GM12878 (cell line): Measurements from ENCODE around the gene CNOT6L. TPM values are rescaled to one million over a fixed set of nuclear protein-coding genes. Genes with fewer than 3 reads are reported as not detected.

Source experiments
- ATAC-seq: fragments of 200-7000 bp; cut with Tn5 transposase; 3 replicates; pipeline ENCODE4 v1.9.1; 2020; ENCODE audit warnings: mild to moderate bottlenecking, moderate library complexity
- BruUV-seq: library from RNA; stranded (reverse); fragments of 400-500 nt; replicated peaks from 2 replicates; lab custom pipeline; 2021; lab: Mats Ljungman, UMichigan
- CTCF ChIA-PET: fragments of 300-600 bp; sonication (Branson Sonifier 250); formaldehyde crosslinking; extraction: SDS; loops from one replicate; lab custom pipeline; 2021; ENCODE audit warnings: inconsistent platforms; lab: Yijun Ruan, JAX
- POLR2A ChIA-PET: fragments of 350-600 bp; formaldehyde crosslinking; extraction: SDS; loops from one replicate; lab custom pipeline; 2021; ENCODE audit warnings: inconsistent platforms; lab: Charles Lee
- RAD21 ChIA-PET: fragments of 300-600 bp; sonication (Branson Sonifier 250); formaldehyde crosslinking; loops from one replicate; lab custom pipeline; 2023; ENCODE audit warnings: antibody characterized with exemption; ENCODE audit not compliant: unreplicated experiment; lab: Charles Lee
- SMC1A ChIA-PET: fragments of 300-600 bp; sonication (Branson Sonifier 250); formaldehyde crosslinking; loops from one replicate; lab custom pipeline; 2023; ENCODE audit not compliant: unreplicated experiment, uncharacterized antibody; lab: Charles Lee
- DNase-seq: peaks from one replicate; pipeline ENCODE4 v3.0.0-alpha.2; 2011; ENCODE audit warnings: low read depth, low spot score
- FAIRE-seq: peaks from 3 replicates; lab custom pipeline; 2011; peaks lifted over from hg19 to GRCh38; lab: Jason Lieb, UNC
- H2AFZ ChIP-seq: 2 replicates; pipeline ENCODE4 v1.6.0; 2011; ENCODE audit warnings: low read depth, low read length, control low read depth; ENCODE audit not compliant: control insufficient read depth
- H3K27ac ChIP-seq: 2 replicates; pipeline ENCODE4 v1.5.1; 2011; ENCODE audit warnings: control low read depth; ENCODE audit not compliant: control insufficient read depth, insufficient read depth
- H3K27me3 ChIP-seq, 2 experiments: replicated peaks in 1 of 2; 2 replicates each; pipeline versions ENCODE4 v1.6.0 to v1.6.1; 2011; ENCODE audit warnings: low read length in 1 of 2; ENCODE audit not compliant: control insufficient read depth in 2 of 2, insufficient read depth in 2 of 2
- H3K36me3 ChIP-seq, 2 experiments: 2 replicates each; pipeline ENCODE4 v1.5.1; 2011; ENCODE audit warnings: low read length in 1 of 2; ENCODE audit not compliant: control insufficient read depth in 2 of 2, insufficient read depth in 2 of 2
- H3K4me1 ChIP-seq: 2 replicates; pipeline ENCODE4 v1.6.1; 2011; ENCODE audit warnings: mild to moderate bottlenecking, low read length, moderate library complexity, mixed read lengths; ENCODE audit not compliant: control insufficient read depth, insufficient read depth
- H3K4me2 ChIP-seq: 2 replicates; pipeline ENCODE4 v1.6.0; 2011; ENCODE audit warnings: control low read depth; ENCODE audit not compliant: control insufficient read depth, insufficient read depth
- H3K4me3 ChIP-seq: fragments of 200-600 bp; sonication (generic); 2 replicates; pipeline ENCODE4 v1.5.1; 2016
- H3K79me2 ChIP-seq: 2 replicates; pipeline ENCODE4 v1.6.0; 2011; ENCODE audit warnings: low read length; ENCODE audit not compliant: control insufficient read depth, insufficient read depth
- H3K9ac ChIP-seq: 2 replicates; pipeline ENCODE4 v1.8.0; 2011; ENCODE audit warnings: low read length, control low read depth, mixed read lengths; ENCODE audit not compliant: control insufficient read depth, insufficient read depth
- H3K9me3 ChIP-seq: replicated peaks from 3 replicates; pipeline ENCODE4 v1.5.1; 2011; ENCODE audit warnings: mild to moderate bottlenecking, low read length; ENCODE audit not compliant: control insufficient read depth, insufficient read depth
- H4K20me1 ChIP-seq: 2 replicates; pipeline ENCODE4 v1.6.0; 2011; ENCODE audit not compliant: control insufficient read depth, insufficient read depth
- RAD21 ChIP-seq: IDR thresholded peaks from 2 replicates; pipeline ENCODE4 v1.6.1; 2011; ENCODE audit warnings: mild to moderate bottlenecking, low read depth, low read length, moderate library complexity; ENCODE audit not compliant: insufficient read depth
- REST ChIP-seq: IDR thresholded peaks from 2 replicates; pipeline ENCODE4 v1.6.1; 2012; ENCODE audit warnings: mild to moderate bottlenecking, low read depth, low read length
- SUZ12 ChIP-seq: fragments of 200-600 bp; sonication (generic); IDR thresholded peaks from one replicate; pipeline ENCODE4 v1.6.1; 2018; ENCODE audit warnings: antibody characterized with exemption, mild to moderate bottlenecking; ENCODE audit not compliant: unreplicated experiment
- ZBTB11 ChIP-seq: fragments of 450-650 bp; formaldehyde crosslinking; IDR thresholded peaks from 2 replicates; pipeline ENCODE4 v1.5.0; 2022; ENCODE audit warnings: mild to moderate bottlenecking, missing genetic modification characterization
- ZNF384 ChIP-seq: IDR thresholded peaks from 2 replicates; pipeline ENCODE4 v1.6.1; 2012; ENCODE audit warnings: low read depth, mild to moderate bottlenecking, low read length, improper control_type of control experiment, borderline replicate concordance
- WGBS: methylation state at CpG from one replicate; pipeline ENCODE4 v1.1.6; 2016; ENCODE audit warnings: low lambda C conversion rate; ENCODE audit not compliant: insufficient replicate concordance, insufficient coverage; ENCODE audit errors: missing lambda C conversion rate; 5-methylcytosine and 5-hydroxymethylcytosine counted together
- in situ Hi-C: fragments of 300-500 bp; cut with MboI; formaldehyde crosslinking; loops from 9 replicates; pipeline ENCODE4 v1.14.3; 2018; ENCODE audit warnings: mixed read lengths
- intact Hi-C: fragments of 100-400 bp; cut with micrococcal nuclease; formaldehyde crosslinking; loops from one replicate; pipeline ENCODE4 v1.14.2; 2022; ENCODE audit not compliant: unreplicated experiment
- polyA plus RNA-seq, 11 experiments: library from polyadenylated mRNA; depleted of rRNA in 4 of 11; unstranded in 6 of 11; stranded (reverse) in 5 of 11; fragments of >200 nt; fragmentation: Nextera tagmentation in 4 of 11; fragmentation: Illumina TruSeq in 1 of 11; extraction: Ambion mirVana in 4 of 11; extraction: Trizol in 1 of 11; gene quantifications; 1 replicate in 1 of 11; 2 replicates in 10 of 11; pipeline versions ENCODE4 v1.2.1 to v1.2.3, GENCODE V29; 2011 to 2016; ENCODE audit warnings: inconsistent platforms in 2 of 11, missing spikeins in 2 of 11, low read depth in 1 of 11
- total RNA-seq, 4 experiments: library from RNA; depleted of rRNA in 3 of 4; stranded (reverse); fragments of >200 nt in 3 of 4; fragmentation: Illumina TruSeq in 1 of 4; extraction: Trizol in 1 of 4; gene quantifications; 2 replicates each; pipeline versions ENCODE4 v1.2.1 to v1.2.3, GENCODE V29; 2013 to 2021
- TF ChIP-seq, protein P1 (sequence below): fragments of 450-650 bp; IDR thresholded peaks from 2 replicates; pipeline ENCODE4 v1.6.1; 2014; ENCODE audit warnings: mild to moderate bottlenecking

CNOT6L gene
- total and polyA plus RNA-seq, 10 of the 15 experiments (the other 5 are each of a cell fraction or from before 2014, with no cell fraction given), result 1.1 to 10.0 (median 3.0) TPM

- Histone ChIP-seq H3K36me3 (no peaks in the 10 kb centered on the region), H3K27ac (no peak overlapping the region), H3K9me3 (no peaks in the 10 kb centered on the region), H3K4me1 (no peaks in the 10 kb centered on the region), H3K27me3 (no peaks in the 10 kb centered on the region), H3K4me3 (no peak overlapping the region), H3K4me2 (no peak overlapping the region), H3K9ac (no peak overlapping the region), H4K20me1 (no peaks in the 10 kb centered on the region), H2AFZ (no peak overlapping the region), H3K79me2 (no peaks in the 10 kb centered on the region)
- ChIA-PET SMC1A (interaction anchor here (0.6 kb wide), 1 partner anchor 82 kb away, joined by 4 read pairs; no protein-coding TSS in a partner anchor), POLR2A (no interaction called here), CTCF (no interaction called here), RAD21 (no interaction called here)
- DNase-seq (no peak), ATAC-seq (no peak), FAIRE-seq (no peak)
- intact Hi-C loops, result no loop called here
- in situ Hi-C loops, result no loop called here
- no TSS peak for BruUV-seq
- TF ChIP-seq ZBTB11 (CRISPR knock-in tag) (no peak), ZNF384 (no peak), SUZ12 (no peak), RAD21 (no peak), REST (no peak)
- TF ChIP-seq, protein P1, sequence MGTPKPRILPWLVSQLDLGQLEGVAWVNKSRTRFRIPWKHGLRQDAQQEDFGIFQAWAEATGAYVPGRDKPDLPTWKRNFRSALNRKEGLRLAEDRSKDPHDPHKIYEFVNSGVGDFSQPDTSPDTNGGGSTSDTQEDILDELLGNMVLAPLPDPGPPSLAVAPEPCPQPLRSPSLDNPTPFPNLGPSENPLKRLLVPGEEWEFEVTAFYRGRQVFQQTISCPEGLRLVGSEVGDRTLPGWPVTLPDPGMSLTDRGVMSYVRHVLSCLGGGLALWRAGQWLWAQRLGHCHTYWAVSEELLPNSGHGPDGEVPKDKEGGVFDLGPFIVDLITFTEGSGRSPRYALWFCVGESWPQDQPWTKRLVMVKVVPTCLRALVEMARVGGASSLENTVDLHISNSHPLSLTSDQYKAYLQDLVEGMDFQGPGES, result no peak
- WGBS, result 23% methylated on average over 2 of the region's 2 CpGs
Observed at GRCh38 chr4:77833126-77833724, 14.1 kb upstream of the CNOT6L start.
